Measurements from ENCODE around the gene OR2A25. TPM values are rescaled to one million over a fixed set of nuclear protein-coding genes. Genes with fewer than 3 reads are reported as not detected.

Gene OR2A25
- total and polyA plus RNA-seq, 10 of the 15 experiments (the other 5 are each of a cell fraction or from before 2014, with no cell fraction given) = not detected

GRCh38 chr7:144026203-144026883 is 43.3 kb upstream of the OR2A25 start:
- no peaks in the 10 kb centered on the region for H3K4me1 ChIP-seq (ENCODE audit: control insufficient read depth, insufficient read depth, low read length)
- no peaks in the 10 kb centered on the region; a peak in 1 of 4 replicates for H3K27me3 ChIP-seq (replicated peaks in 1 of 2; ENCODE audit: control insufficient read depth in 2 of 2, insufficient read depth in 2 of 2, low read length in 1 of 2)
- ChIA-PET RAD21 (ENCODE audit: unreplicated experiment) (no interaction called here), CTCF (interaction anchor here (0.6 to 1.6 kb wide), 2 partner anchors 15 to 610 kb away, joined by 3 to 4 read pairs; no protein-coding TSS in a partner anchor), POLR2A (no interaction called here), SMC1A (ENCODE audit: uncharacterized antibody, unreplicated experiment) (no interaction called here)
- H3K9ac ChIP-seq (ENCODE audit: control insufficient read depth, insufficient read depth, low read length) = no peak overlapping the region
- 21% methylated on average over 4 of the region's 4 CpGs for WGBS (ENCODE audit: insufficient coverage, insufficient replicate concordance, low lambda C conversion rate, missing lambda C conversion rate)
- no peak for ATAC-seq
- in situ Hi-C loops (cut with MboI) = no loop called here
- no peak overlapping the region for H3K27ac ChIP-seq (ENCODE audit: control insufficient read depth, insufficient read depth)
- no peak overlapping the region for H3K4me3 ChIP-seq
- no peak for DNase-seq (ENCODE audit: low read depth, low spot score)
- no peak overlapping the region for H2AFZ ChIP-seq (ENCODE audit: control insufficient read depth, low read depth, low read length)
- intact Hi-C loops (cut with micrococcal nuclease; ENCODE audit: unreplicated experiment) = no loop called here
- BruUV-seq (replicated peaks) = no TSS peak
- TF ChIP-seq RELB (IDR thresholded peaks at IDR 0.05; ENCODE audit: low read depth) (no peak), PAX5 (IDR thresholded peaks at IDR 0.05; ENCODE audit: borderline replicate concordance, low read depth, low read length) (no peak), STAT3 (IDR thresholded peaks at IDR 0.05; ENCODE audit: low read depth, low read length) (no peak), E4F1 (IDR thresholded peaks at IDR 0.05; ENCODE audit: borderline replicate concordance, partially characterized antibody) (no peak), KAT2A (conservative IDR thresholded peaks at IDR 0.05; ENCODE audit: control insufficient read depth, low read depth, low read length) (no peak), MAX (IDR thresholded peaks at IDR 0.05; ENCODE audit: low read depth, low read length) (no peak), NR2C2 (IDR thresholded peaks at IDR 0.05; ENCODE audit: borderline replicate concordance, control insufficient read depth, insufficient read length, low read depth) (no peak), RELA (IDR thresholded peaks at IDR 0.05; ENCODE audit: borderline replicate concordance, partially characterized antibody) (no peak)
- no peaks in the 10 kb centered on the region for H3K9me3 ChIP-seq (replicated peaks; ENCODE audit: control insufficient read depth, insufficient read depth, low read length)
- H3K79me2 ChIP-seq (ENCODE audit: control insufficient read depth, insufficient read depth, low read length) = no peaks in the 10 kb centered on the region
- H4K20me1 ChIP-seq (ENCODE audit: control insufficient read depth, insufficient read depth) = no peaks in the 10 kb centered on the region
- no peak overlapping the region for H3K4me2 ChIP-seq (ENCODE audit: control insufficient read depth, insufficient read depth)
- H3K36me3 ChIP-seq (ENCODE audit: control insufficient read depth in 2 of 2, insufficient read depth in 2 of 2, low read length in 1 of 2) = no peaks in the 10 kb centered on the region
- no peak for FAIRE-seq

Measured in GM12878 (cell line).